SK-N-SH (cell line): ENCODE data around the gene PARVB. TPM values are rescaled to one million over a fixed set of nuclear protein-coding genes. Genes with fewer than 3 reads are reported as not detected.

ENCODE experiments used
- CTCF ChIA-PET: fragments of 300-600, 350-600 bp; formaldehyde crosslinking; extraction: SDS; loops from one replicate; lab custom pipeline; 2021; lab: Yijun Ruan, JAX
- POLR2A ChIA-PET: fragments of 350-600 bp; sonication (Branson Sonifier 250); formaldehyde crosslinking; extraction: SDS; loops from one replicate; lab custom pipeline; 2020; ENCODE audit warnings: antibody characterized with exemption, inconsistent platforms; lab: Yijun Ruan, JAX
- DNase-seq: peaks from one replicate; pipeline ENCODE4 v3.0.0; 2012
- H2AFZ ChIP-seq: fragments of 200-600 bp; sonication (generic); 2 replicates; pipeline ENCODE4 v1.8.1; 2016; ENCODE audit warnings: antibody characterized with exemption, mild to moderate bottlenecking, low read depth
- H3F3A ChIP-seq: fragments of 200-600 bp; sonication (generic); replicated peaks from 2 replicates; pipeline ENCODE3; 2016; ENCODE audit warnings: antibody characterized with exemption, mild to moderate bottlenecking; ENCODE audit not compliant: insufficient read depth
- H3K27ac ChIP-seq, 2 experiments: fragments of 200-500 bp in 1 of 2; fragments of 200-600 bp in 1 of 2; sonication (Bioruptor generic) in 1 of 2; sonication (generic), shearing (Covaris generic) in 1 of 2; 2 replicates each; pipeline versions ENCODE4 v1.5.1 to v1.6.1; 2014 to 2016; ENCODE audit warnings: low read depth in 2 of 2, inconsistent platforms in 1 of 2, low read length in 1 of 2, mild to moderate bottlenecking in 1 of 2, mixed read lengths in 1 of 2
- H3K27me3 ChIP-seq: fragments of 200-600 bp; sonication (generic), shearing (Covaris generic); 2 replicates; pipeline ENCODE4 v1.6.1; 2016; ENCODE audit warnings: mixed run types; ENCODE audit not compliant: insufficient read depth
- H3K36me3 ChIP-seq, 2 experiments: fragments of 200-500 bp in 1 of 2; fragments of 200-600 bp in 1 of 2; sonication (Bioruptor generic) in 1 of 2; sonication (generic) in 1 of 2; replicated peaks in 1 of 2; 2 replicates each; pipeline versions ENCODE3 to v1.5.1; 2014 to 2016; ENCODE audit warnings: low read length in 1 of 2, mild to moderate bottlenecking in 1 of 2; ENCODE audit not compliant: insufficient read depth in 2 of 2, control insufficient read depth in 1 of 2
- H3K4me1 ChIP-seq, 2 experiments: fragments of 200-500 bp in 1 of 2; fragments of 200-600 bp in 1 of 2; sonication (Bioruptor generic) in 1 of 2; sonication (generic), shearing (Covaris generic) in 1 of 2; 2 replicates each; pipeline versions ENCODE4 v1.5.1 to v1.6.1; 2014 to 2016; ENCODE audit warnings: low read depth in 1 of 2, low read length in 1 of 2, mixed run types in 1 of 2; ENCODE audit not compliant: insufficient read depth in 2 of 2, control insufficient read depth in 1 of 2
- H3K4me2 ChIP-seq: fragments of 200-600 bp; sonication (generic), shearing (Covaris generic); 2 replicates; pipeline ENCODE4 v1.6.1; 2017; ENCODE audit warnings: mixed run types
- H3K4me3 ChIP-seq, 2 experiments: fragments of 200-500 bp in 1 of 2; fragments of 200-600 bp in 1 of 2; sonication (Bioruptor generic) in 1 of 2; sonication (generic), shearing (Covaris generic) in 1 of 2; 2 replicates each; pipeline versions ENCODE4 v1.5.1 to v1.8.1; 2014 to 2016; ENCODE audit warnings: low read depth in 2 of 2, inconsistent platforms in 1 of 2, low read length in 1 of 2, mild to moderate bottlenecking in 1 of 2, mixed read lengths in 1 of 2, moderate library complexity in 1 of 2
- H3K79me2 ChIP-seq: fragments of 200-600 bp; sonication (generic); 2 replicates; pipeline ENCODE4 v1.8.1; 2017; ENCODE audit warnings: mild to moderate bottlenecking; ENCODE audit not compliant: insufficient read depth
- H3K9ac ChIP-seq: fragments of 200-600 bp; sonication (generic); 2 replicates; pipeline ENCODE4 v1.6.1; 2017; ENCODE audit warnings: mixed run types
- H3K9me2 ChIP-seq: fragments of 200-600 bp; sonication (generic); 2 replicates; pipeline ENCODE4 v1.6.1; 2017; ENCODE audit warnings: mixed run types
- H3K9me3 ChIP-seq: fragments of 200-600 bp; sonication (generic); 2 replicates; pipeline ENCODE4 v1.6.1; 2017; ENCODE audit warnings: mixed run types, mild to moderate bottlenecking, moderate library complexity
- H4K20me1 ChIP-seq: fragments of 200-600 bp; sonication (generic); 2 replicates; pipeline ENCODE4 v1.6.1; 2017; ENCODE audit warnings: mild to moderate bottlenecking, mixed run types; ENCODE audit not compliant: insufficient read depth
- EP300 ChIP-seq, 2 experiments: IDR thresholded peaks; 2 replicates each; pipeline versions ENCODE4 v1.4.0 to v1.6.1; 2012; ENCODE audit warnings: borderline replicate concordance in 1 of 2, low read depth in 1 of 2, low read length in 1 of 2
- EZH2phosphoT487 ChIP-seq: fragments of 200-600 bp; sonication (generic); IDR thresholded peaks from 2 replicates; pipeline ENCODE4 v1.6.1; 2017; ENCODE audit warnings: low read depth, mixed run types, mild to moderate bottlenecking, antibody characterized with exemption, moderate library complexity, borderline replicate concordance
- FOSL2 ChIP-seq: IDR thresholded peaks from 2 replicates; pipeline ENCODE4 v1.4.0; 2012; ENCODE audit warnings: low read depth, mild to moderate bottlenecking, moderate library complexity, borderline replicate concordance
- MEF2A ChIP-seq: IDR thresholded peaks from 2 replicates; pipeline ENCODE4 v1.4.0; 2012; ENCODE audit warnings: low read depth, borderline replicate concordance
- MXI1 ChIP-seq: IDR thresholded peaks from 2 replicates; pipeline ENCODE4 v1.6.1; 2012; ENCODE audit warnings: mild to moderate bottlenecking, low read depth, low read length, improper control_type of control experiment
- RCOR1 ChIP-seq: fragments of 150-350 bp; IDR thresholded peaks from 2 replicates; pipeline ENCODE4 v1.6.1; 2017; ENCODE audit warnings: antibody characterized with exemption, low read length
- REST ChIP-seq: IDR thresholded peaks from 2 replicates; pipeline ENCODE4 v1.6.1; 2012; ENCODE audit warnings: mild to moderate bottlenecking, low read depth, low read length, moderate library complexity
- TEAD4 ChIP-seq: IDR thresholded peaks from 2 replicates; pipeline ENCODE4 v1.4.0; 2012; ENCODE audit warnings: mild to moderate bottlenecking, borderline replicate concordance; ENCODE audit not compliant: insufficient read depth
- USF1 ChIP-seq: IDR thresholded peaks from 2 replicates; pipeline ENCODE4 v1.4.0; 2012; ENCODE audit warnings: low read depth, borderline replicate concordance
- WGBS: methylation state at CpG from one replicate; pipeline ENCODE4 v1.1.6; 2017; ENCODE audit warnings: low lambda C conversion rate; 5-methylcytosine and 5-hydroxymethylcytosine counted together
- polyA plus RNA-seq, 3 experiments: library from polyadenylated mRNA; depleted of rRNA; stranded (reverse); fragments of >200 nt; gene quantifications; 2 replicates each; pipeline ENCODE4 v1.2.3, GENCODE V29; 2012
- TF ChIP-seq, protein P1 (sequence below): fragments of 150-350 bp; IDR thresholded peaks from 2 replicates; pipeline ENCODE4 v1.6.1; 2016; ENCODE audit warnings: mild to moderate bottlenecking, low read depth, low read length

Gene PARVB
- polyA plus RNA-seq, 1 of the 3 experiments (the other 2 are of a cell fraction): 87.8 TPM

- DNase-seq: no peak
- H3K4me1 ChIP-seq: peaks cover 0 to 11% of the 10 kb centered on the region in 2 experiments; a peak in 1 of 4 replicates
- H4K20me1 ChIP-seq: no peaks in the 10 kb centered on the region
- H3K27me3 ChIP-seq: no peaks in the 10 kb centered on the region
- no peak overlapping the region for H2AFZ ChIP-seq
- CTCF ChIA-PET: interaction anchor here (1.5 kb wide), 1 partner anchor 51 kb away, joined by 3 read pairs; no protein-coding TSS in a partner anchor
- no peak overlapping the region for H3K4me3 ChIP-seq
- H3K9me3 ChIP-seq: no peaks in the 10 kb centered on the region; the same call in 1 of the 2 replicates
- H3K4me2 ChIP-seq: no peak overlapping the region
- no peaks in the 10 kb centered on the region for H3K79me2 ChIP-seq
- H3K36me3 ChIP-seq: peaks cover 5 to 11% of the 10 kb centered on the region in 2 experiments
- H3K9me2 ChIP-seq: no peaks in the 10 kb centered on the region
- TF ChIP-seq REST (no peak), USF1 (no peak), MEF2A (no peak), FOSL2 (no peak), EZH2phosphoT487 (no peak), MXI1 (no peak), TEAD4 (no peak)
- no peak overlapping the region for H3K27ac ChIP-seq
- POLR2A ChIA-PET: no interaction called here
- WGBS: 93% methylated on average over 9 of the region's 13 CpGs
- H3F3A ChIP-seq: no peaks in the 10 kb centered on the region
- no peak overlapping the region for H3K9ac ChIP-seq
Measured at GRCh38 chr22:44131989-44132685, 108.0 kb downstream of the PARVB start.

DNA sequence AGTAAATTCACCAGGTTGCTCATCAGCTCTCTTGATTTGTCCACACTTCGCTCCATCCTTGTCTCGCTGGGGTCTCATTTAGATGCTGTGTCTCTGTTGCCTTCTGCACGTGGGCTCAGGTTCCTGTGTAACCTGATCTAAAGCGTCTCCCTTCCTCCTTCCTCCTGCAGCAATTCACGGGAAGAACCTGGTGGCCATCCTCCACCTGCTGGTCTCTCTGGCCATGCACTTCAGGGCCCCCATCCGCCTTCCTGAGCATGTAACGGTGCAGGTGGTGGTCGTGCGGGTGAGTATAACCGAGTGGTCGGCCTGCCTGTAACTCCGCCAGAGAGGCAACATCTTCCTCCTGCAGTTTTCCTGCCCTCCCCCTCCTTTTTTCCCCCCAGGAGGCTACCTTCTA is 108.6 kb downstream of the PARVB start:
- H3K4me2 ChIP-seq: no peak overlapping the region
- no peak overlapping the region for H3K9ac ChIP-seq
- no peaks in the 10 kb centered on the region for H3K9me2 ChIP-seq
- DNase-seq: no peak
- no peak overlapping the region for H2AFZ ChIP-seq
- H3K4me1 ChIP-seq: peaks cover 0 to 11% of the 10 kb centered on the region in 2 experiments; a peak in 1 of 4 replicates
- POLR2A ChIA-PET: no interaction called here
- no peaks in the 10 kb centered on the region for H3K27me3 ChIP-seq
- TF ChIP-seq EP300 (IDR thresholded peaks at IDR 0.05; ENCODE audit: borderline replicate concordance in 1 of 2, low read depth in 1 of 2, low read length in 1 of 2) (no peak), REST (no peak), RCOR1 (no peak)
- TF ChIP-seq, protein P1, sequence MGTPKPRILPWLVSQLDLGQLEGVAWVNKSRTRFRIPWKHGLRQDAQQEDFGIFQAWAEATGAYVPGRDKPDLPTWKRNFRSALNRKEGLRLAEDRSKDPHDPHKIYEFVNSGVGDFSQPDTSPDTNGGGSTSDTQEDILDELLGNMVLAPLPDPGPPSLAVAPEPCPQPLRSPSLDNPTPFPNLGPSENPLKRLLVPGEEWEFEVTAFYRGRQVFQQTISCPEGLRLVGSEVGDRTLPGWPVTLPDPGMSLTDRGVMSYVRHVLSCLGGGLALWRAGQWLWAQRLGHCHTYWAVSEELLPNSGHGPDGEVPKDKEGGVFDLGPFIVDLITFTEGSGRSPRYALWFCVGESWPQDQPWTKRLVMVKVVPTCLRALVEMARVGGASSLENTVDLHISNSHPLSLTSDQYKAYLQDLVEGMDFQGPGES: no peak
- no peak overlapping the region for H3K27ac ChIP-seq
- H3F3A ChIP-seq: no peaks in the 10 kb centered on the region
- no peaks in the 10 kb centered on the region; the same call in 1 of the 2 replicates for H3K9me3 ChIP-seq
- H3K79me2 ChIP-seq: no peaks in the 10 kb centered on the region
- 91% methylated on average over 12 of the region's 12 CpGs for WGBS
- CTCF ChIA-PET: no interaction called here
- no peak overlapping the region for H3K4me3 ChIP-seq
- no peaks in the 10 kb centered on the region for H4K20me1 ChIP-seq
- H3K36me3 ChIP-seq: peaks cover 6 to 14% of the 10 kb centered on the region in 2 experiments
